NAMALWA (cell line): ENCODE measurements around the gene PRKRIP1.
A peak's percentile ranks its signal among the peaks of the same experiment; 100 is the strongest.
"Not testable (repeated sequence)": the region's sequence is repeated elsewhere in the genome, so short reads cannot be mapped to it uniquely, and the experiment has no call there.

ENCODE experiments used
- DNase-seq: peaks from one replicate; pipeline ENCODE4 v3.0.0-alpha.2; 2015; ENCODE audit warnings: low spot score

The PRKRIP1 gene

DNA sequence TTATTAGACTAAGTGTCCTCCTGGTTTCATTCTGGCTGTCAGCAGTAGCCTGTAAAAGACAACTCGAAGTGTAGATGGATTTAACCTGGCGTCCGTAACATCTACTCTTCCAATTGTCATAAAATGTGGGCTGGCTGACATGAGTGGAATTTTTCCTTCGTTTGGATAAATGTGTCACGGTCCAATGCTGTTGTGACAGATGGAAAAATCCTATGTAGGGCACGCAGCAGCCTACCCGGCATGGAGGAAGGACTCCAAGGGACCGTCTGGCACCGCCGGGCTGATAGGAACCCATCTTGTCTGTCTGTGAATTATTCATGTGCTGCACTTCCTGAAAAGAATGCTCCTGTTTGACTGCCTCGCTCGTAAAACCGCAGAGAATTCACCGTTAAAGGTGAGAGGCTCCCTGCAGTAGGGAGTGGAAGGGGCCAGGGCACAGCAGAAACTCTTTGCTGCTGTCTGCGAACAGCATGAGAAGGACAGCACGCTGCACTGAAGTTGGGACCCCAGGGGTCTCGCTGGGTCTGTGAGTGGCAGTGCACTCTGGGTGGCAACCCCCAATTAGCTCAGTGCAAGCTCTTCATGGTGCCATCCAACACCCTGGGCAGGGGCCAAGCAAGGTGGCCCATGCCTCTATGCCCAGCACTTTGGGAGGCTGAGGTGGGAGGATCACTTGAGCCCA, 35.6 kb downstream of the PRKRIP1 start:
- peak; percentile 77 for DNase-seq

DNA sequence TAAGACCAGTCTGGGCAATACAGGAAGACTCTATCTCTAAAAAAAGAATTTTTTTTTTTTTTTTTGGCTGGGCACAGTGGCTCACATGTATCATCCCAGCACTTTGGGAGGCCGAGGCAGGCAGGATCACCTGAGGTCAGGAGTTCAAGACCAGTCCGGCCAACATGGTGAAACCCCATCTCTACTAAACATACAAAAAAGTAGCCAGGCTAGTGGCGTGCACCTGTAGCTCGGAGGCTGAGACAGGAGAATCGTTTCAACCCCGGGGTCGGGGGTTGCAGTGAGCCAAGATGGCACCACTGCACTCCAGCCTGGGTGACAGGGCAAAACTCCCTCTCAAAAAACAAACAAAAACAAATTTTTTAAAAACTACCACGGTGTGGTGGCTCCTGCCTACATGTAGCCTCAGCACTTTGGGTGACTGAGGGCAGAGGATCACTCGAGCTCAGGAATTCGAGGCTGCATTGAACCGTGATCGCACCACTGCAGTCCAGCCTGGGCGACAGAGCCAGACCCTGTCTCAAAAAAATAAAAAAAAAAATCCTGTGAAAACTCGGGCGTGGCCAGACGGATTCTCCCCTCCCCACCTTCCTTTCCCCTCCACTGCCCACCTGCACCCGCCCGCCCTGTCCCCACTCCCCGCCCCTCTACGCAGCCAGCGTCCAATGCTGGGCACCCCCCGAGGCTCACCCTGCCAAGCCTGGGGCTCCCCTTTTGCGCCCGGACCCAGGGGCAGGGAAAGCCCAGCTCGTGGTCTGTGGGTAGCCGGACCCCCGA, 36.5 kb downstream of the PRKRIP1 start:
- DNase-seq, result peak; percentile 87

DNA sequence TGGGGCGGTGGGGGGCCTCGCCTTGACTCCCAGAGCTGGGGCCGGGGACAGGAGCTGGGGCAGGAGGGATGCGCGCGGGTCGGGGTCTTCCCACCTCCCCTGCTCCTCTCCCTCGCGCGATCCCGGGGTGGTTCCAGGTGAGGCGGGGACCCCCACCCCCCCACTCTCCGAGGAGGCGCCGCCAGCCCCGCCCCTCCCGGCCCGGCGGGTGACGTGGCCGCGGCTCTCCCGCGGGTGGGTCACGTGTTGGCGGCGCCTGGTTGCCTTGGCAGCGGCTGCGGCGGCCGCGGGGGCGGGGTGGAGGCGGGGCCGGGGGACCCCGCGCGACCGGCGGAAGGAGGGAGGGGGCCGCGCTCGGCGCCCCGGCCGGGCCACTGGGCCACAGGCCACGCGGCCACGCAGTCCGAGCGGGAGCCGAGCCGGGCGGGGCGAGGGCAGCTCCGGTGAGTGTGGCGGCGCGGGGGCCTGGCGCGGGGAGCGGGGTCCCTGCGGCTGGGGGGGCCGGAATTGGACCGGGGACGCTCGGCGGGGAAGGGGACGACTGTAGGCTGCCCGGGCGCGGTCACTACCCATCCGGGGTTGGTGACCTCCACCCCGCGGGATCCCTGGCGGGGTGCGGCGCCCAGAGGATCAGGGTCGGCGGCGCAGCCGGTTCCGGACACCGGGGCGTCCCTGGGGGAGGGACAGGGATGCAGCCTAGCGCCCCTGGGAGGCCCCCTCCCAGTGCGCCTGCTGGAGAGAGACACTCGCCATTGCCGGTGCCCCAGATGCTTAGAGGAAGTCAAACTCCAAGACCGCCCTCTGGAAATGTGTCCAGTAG, 37.3 kb downstream of the PRKRIP1 start, which contains the start of gene ORAI2:
ORAI2 (plus strand) TSS at position 357 of the 820 bp plus-strand sequence. CDS start 5,382 bp downstream, outside the sequence.
- peak; percentile 89 for DNase-seq

DNA sequence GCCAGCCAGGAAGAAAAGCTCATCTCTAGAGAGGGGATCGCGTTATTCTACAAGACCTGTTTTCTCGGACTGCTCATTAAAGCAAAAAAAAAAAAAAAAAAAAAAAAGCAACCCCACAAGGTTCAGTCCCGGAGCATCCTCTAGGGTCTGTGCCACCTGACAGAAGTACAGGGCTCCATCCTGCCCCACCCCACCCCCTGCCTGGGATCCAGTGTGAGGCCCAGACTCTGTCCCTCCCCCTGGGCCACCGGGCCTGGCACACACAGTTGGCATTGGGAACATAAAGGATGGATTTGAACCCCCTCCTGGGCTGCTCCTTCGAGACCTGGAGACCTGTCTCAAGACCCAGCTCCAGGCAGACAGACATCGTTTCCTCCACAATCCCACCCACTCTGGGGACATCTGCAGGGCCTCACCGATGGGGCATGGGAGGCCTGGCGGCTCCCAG, 37.9 kb downstream of the PRKRIP1 start:
- peak; percentile 68 for DNase-seq

DNA sequence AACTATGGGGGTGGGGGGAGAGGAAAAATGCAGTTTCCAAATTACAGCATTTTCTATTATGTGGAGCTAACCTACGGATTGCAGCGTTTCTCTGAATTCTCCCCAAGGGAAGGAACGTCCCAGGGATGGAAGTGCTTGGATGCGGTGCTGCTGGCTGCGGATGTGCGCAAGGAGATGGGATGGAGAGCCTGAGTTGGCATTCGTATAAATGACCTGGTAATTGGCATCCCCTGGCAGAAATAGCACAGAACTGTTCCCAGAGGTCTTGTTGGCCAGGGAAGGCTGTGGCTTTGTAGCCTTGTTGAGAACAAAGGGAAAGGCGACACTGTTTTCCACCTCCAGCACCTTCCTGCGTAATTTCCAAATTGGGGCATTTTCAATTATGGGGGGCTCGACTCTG, 40.0 kb downstream of the PRKRIP1 start:
- no peak for DNase-seq

DNA sequence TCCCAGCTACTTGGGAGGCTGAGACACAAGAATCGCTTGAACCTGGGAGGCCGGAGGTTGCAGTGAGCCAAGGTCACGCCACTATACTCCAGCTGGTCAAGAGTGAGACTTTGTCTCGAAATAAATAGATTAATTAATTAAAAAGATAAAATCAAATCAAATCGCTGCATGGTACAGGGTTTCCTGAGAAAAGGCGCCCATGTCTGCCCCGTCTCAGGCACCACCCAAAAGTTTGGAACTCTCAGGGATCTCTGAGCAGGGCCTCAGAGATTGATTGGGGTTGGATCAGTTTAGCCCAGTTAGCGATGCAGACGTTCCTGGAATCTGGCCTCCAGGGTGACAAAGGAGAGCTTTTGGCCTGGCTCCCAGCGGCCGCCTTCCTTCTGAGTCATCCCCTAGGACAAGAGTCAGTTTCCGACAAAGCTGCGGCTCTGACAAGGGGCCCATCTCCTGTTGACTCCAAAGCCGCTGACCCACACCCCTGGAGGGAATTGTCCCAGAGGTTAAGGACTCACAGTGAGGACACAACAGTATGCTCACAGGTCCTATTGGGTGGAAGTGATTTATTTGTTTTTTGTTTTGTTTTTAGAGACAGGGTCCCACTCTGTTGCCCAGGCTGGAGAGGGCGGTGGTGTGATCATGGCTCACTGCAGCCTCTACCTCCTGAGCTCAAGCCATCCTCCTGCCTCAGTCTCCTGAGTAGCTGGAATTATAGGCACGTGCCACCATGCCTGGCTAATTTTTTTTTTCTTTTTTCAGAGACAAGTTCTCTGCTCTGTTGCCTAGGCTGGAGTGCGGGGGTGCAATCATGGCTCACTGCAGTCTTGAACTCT, 44.0 kb downstream of the PRKRIP1 start:
- DNase-seq, result no peak

DNA sequence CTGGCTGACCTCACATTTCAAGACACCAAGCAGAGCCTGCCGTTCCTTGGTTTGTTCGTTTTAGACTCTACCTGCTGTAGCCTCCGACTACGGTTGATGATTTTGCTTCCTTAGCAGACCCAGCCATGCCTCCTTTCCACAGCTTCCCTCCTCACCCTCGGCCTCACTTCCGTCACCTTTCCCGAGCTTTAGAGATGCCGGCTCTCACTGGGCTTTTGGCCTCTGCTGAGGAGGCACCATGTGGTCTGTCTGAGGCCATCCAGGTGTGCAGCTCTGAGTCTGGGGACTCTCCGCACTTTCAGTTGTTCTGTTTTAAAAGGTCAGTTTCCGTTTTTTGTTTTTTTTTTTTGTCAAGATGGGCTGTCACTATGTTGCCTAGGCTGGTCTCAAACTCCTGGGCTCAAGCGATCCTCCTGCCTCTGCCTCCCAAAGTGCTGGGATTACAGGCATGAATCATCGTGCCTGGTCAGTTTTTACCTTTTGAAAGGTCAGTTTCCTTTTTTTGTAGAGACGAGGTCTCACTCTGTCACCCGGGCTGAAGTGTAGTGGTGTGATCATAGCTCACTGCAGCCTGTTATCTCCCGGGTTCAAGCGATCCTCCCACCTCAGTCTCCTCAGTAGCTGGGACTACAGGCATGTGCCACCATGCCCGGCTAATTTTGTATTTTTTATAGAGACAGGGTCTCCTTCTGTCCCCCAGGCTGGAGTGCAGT, 49.0 kb downstream of the PRKRIP1 start:
- DNase-seq, result peak; percentile 77

DNA sequence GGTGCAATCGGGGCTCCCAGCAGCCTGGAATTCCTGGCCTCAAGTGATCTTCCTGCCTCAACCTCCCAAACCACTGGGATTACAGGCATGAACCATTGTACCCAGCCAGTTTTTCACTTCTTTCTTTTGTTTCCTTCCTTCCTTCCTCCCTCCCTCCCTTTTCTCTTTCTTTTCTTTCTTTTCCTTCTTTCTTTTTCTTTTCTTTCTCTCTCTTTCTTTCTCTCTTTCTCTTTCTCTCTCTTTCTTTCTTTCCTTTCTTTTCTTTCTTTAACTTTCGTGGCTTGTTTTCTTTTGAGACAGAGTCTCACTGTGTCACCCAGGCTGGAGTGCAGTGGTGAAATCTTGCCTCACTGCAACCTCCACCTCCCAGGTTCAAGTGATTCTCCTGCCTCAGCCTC, 49.5 kb downstream of the PRKRIP1 start:
- DNase-seq, result no peak

DNA sequence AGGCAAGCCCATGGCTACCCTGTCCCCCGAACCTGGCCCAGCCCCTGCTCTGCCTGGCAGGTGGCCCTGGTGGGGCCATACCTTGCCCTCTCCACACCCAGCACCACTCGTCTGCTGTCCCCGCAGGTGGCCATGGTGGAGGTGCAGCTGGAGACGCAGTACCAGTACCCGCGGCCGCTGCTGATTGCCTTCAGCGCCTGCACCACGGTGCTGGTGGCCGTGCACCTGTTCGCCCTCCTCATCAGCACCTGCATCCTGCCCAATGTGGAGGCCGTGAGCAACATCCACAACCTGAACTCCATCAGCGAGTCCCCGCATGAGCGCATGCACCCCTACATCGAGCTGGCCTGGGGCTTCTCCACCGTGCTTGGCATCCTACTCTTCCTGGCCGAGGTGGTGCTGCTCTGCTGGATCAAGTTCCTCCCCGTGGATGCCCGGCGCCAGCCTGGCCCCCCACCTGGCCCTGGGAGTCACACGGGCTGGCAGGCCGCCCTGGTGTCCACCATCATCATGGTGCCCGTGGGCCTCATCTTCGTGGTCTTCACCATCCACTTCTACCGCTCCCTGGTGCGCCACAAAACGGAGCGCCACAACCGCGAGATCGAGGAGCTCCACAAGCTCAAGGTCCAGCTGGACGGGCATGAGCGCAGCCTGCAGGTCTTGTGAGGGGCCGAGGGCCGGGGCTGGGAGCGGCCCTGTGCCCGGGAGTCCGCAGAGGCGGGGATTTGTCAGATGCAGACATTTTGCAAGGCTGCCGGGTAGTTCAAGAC, 50.4 kb downstream of the PRKRIP1 start:
- DNase-seq, result peak; percentile 69

DNA sequence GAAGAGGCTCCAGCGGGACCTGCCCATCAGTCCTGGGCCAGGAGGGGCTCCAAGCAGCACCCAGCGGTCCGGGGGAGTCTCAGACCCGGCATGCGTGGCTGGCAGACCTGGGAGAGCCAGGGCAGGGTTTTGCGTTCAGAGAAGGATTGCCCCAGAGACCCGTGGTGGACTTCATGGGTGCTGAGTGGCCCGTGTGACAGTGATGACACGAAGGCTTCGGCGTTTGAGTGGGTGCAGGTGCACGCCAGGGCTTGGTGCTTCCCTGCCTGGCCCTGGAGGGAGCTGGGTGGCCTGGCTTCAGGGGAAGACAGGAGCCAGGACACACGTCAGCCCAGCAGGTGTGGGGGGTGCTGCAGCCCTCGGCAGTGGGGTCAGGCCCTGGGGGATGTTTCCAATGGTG, 51.1 kb downstream of the PRKRIP1 start:
- no peak for DNase-seq

DNA sequence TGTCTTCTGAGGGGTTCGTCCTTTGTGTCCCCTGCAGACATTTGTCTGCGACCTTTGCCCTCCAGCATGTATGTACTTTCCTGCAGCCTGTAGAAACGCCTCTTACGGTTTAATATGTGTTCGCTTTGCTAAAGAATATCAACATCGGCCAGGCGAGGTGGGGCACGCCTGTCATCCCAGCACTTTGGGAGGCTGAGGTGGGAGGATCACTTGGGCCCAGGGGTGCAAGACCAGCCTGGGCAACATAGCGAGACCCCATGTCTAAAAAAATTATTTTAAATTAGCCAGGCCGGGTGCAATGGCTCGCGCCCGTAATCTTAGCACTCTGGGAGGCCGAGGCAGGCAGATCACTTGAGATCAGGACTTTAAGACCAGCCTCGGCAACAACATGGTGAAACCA, 53.0 kb downstream of the PRKRIP1 start:
- DNase-seq, result no peak

DNA sequence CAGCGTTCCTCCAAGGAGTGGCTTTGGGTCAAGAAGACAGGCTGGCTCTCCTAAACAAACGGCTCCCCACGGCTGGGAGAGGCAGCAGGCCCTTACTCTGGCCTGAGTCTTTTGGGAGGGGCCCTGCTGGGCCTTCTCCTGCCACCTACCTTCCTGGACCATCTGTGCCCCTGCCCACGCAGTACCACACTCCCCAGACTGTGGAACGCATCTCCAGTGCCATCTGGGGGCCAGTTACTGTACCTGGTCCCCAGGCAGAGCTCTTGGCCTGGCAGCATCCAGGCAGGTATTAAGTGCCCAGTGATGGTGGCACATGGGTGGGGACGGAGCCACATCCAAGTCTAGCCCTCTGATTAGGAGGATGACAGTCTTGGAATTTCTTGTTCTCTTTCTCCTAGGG, 54.1 kb downstream of the PRKRIP1 start:
- peak; percentile 71 for DNase-seq

DNA sequence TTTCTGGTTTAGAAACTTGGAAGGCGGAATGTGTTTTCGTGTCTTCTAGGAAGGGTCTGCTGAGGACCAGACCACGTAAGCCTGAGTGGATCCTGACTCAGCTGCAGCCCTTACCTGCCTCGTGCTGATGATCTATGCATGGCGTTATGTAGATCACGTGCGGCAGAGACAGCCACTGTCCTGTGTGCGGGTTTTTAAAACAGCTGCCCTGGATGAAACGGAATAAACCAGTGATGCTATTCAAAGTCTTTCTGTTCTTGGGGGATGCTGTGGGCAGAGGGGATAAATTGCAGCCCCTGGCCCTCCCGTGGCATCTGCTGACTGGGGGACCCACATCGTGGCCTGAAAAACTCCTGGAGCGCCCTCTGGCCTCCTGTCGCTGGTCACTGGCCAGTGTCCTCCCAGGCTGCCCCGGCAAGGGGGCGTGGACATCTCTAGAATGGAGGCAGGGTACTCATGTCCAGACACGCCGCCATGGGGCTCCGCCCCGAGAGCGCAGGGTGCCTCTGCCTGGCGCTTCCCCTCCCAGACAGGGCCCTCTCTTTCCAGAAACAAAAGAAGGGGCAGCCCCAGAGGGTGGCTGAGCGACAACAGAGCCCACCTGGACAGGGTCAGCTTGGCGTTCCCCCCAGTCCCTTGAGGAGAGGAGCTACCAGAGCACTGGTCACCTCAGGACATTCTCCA, 55.4 kb downstream of the PRKRIP1 start:
- DNase-seq, result no peak

DNA sequence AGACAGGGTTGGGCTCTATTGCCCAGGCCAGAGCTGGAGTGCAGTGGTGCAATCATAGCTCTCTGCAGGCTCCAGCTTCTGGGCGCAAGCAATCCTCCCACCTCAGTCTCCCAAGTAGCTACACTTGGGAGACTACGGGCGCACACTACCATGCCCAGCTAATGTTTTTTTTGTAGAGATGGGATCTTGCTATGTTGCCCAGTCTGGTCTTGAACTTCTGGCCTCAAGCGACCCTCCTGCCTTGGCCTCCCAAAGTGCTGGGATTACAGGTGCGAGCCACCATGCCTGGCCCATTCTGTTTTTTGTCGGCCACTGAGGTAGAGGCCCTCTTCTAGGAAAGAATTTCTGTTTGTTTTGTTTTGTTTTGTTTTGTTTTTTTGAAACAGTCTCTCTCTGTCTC, 56.3 kb downstream of the PRKRIP1 start:
- DNase-seq, result no peak

DNA sequence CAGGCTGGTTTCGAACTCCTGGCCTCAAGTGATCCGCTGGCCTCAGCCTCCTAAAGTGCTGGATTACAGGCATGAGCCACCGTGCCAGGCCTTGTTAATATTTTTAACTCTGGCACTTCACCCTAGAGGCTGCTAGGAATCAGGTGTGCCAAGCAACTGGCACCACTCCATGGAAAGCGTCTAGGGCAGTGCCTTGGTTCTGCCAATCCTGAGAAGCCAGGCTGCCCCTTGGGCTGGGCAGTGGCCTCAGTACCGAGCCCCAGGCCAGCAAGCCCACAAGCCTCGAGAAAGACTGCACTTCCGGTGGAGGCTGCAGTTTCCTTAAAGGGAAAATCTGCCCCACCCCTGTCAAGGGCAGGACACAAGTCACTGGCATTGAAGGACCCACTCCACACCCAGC, 57.2 kb downstream of the PRKRIP1 start:
- no peak for DNase-seq

DNA sequence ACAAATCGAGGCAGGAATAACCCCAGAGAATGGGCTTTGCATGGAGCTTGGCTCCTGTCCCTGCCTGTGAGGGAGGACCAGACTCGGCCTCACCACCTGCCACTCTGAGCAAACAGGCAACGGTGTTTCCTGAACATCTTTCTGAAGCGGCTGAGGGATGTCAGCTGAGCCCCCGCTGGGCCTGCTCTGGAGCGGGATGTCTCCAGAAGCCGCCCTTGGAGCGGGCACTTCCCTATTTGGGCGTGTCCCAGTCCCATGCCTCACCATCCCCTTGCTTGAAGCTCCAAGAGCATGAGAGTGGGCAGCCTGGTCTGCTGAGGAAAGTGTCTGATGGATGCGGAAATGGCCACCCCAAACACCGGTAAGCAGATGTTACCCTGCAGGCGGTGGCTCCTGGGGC, 58.3 kb downstream of the PRKRIP1 start:
- no peak for DNase-seq

DNA sequence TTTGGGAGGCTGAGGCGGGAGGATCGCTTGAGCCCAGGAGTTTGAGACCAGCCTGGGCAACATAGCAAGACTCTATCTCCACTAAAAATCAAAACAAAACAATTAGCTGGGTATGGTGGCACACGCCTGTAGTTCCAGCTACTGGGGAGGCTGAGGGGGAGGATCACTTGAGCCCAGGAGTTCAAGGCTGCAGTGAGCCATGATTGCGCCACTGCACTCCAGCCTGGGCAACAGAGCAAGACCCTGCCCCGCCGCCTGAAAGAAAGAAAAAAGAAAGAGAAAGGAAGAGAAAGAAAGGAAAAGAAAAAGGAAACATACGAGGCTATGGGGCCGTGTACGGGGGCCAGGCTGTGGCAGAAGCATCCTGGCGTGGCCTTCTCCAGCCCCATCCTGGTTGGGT, 58.8 kb downstream of the PRKRIP1 start:
- not testable (repeated sequence) for DNase-seq

DNA sequence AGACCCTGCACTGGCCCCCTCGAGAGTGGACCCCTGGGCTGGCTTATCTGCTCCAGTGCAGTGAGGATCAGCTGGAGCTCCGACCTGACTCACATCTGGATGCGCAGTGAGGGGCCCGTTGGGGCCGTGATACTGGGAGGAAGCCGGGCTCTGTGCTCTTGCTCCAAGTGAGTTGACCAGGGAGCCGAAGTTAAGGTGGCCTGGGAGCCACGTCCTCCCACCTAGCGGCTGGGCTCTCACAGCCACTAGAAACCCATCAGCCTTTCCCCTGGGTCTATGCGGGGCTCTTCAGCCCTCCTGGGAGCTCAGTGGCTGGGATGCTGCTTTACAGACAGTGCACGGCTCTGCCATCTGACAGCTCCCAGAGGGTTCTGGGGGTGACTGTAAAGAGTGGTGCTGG, 59.4 kb downstream of the PRKRIP1 start:
- DNase-seq, result no peak

DNA sequence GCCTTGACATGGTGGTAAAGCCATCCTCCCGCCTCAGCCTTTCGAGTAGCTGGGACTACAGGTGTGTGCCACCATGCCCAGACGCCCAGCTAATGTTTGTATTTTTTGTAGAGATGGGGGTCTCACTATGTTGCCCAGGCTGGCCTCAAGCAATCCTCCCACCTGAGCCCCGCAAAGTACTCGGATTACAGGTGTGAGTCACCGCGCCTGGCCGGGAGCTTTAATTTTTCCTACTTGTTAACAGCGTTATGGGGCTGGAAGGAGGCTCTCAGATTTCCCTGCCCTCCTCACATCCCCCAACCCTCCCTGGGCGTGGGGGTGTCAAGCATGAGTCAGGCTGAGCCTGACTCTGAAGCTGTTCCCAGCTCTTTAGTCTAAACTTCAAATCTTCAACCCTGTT, 60.2 kb downstream of the PRKRIP1 start:
- DNase-seq, result no peak
